ENCODE data around the gene TGM3. TPM values are rescaled to one million over a fixed set of nuclear protein-coding genes. Genes with fewer than 3 reads are reported as not detected.
"Not testable (repeated sequence)": the region's sequence is repeated elsewhere in the genome, so short reads cannot be mapped to it uniquely, and the experiment has no call there.

Gene TGM3
- total RNA-seq, result not detected
- long read RNA-seq, donor 1, result 0 reads
- long read RNA-seq, donor 2, result 0 reads

GRCh38 chr20:2295886-2296515, at the start of gene TGM3:
TGM3 (plus strand) TSS chr20:2296001; CDS start chr20:2296064, 63 bp downstream.
- no peak for DNase-seq (ENCODE audit: low spot score)
- intact Hi-C loops (cut with DNase I), result no loop called here

GRCh38 chr20:2246069-2246491, 49.7 kb upstream of the TGM3 start:
- intact Hi-C loops (cut with DNase I), result no loop called here
- DNase-seq (ENCODE audit: low spot score), result no peak

GRCh38 chr20:2248837-2249236, 47.0 kb upstream of the TGM3 start:
- intact Hi-C loops (cut with DNase I), result no loop called here
- no peak for DNase-seq (ENCODE audit: low spot score)

- intact Hi-C loops (cut with DNase I), result no loop called here
- DNase-seq (ENCODE audit: low spot score), result no peak
Observed at GRCh38 chr20:2249935-2250334, 45.9 kb upstream of the TGM3 start.

- DNase-seq (ENCODE audit: low spot score), result no peak
- intact Hi-C loops (cut with DNase I), result no loop called here
Observed at GRCh38 chr20:2252419-2252997, 43.3 kb upstream of the TGM3 start.

- intact Hi-C loops (cut with DNase I), result no loop called here
- no peak for DNase-seq (ENCODE audit: low spot score)
Observed at GRCh38 chr20:2253256-2253655, 42.5 kb upstream of the TGM3 start.

GRCh38 chr20:2254333-2254732, 41.5 kb upstream of the TGM3 start:
- intact Hi-C loops (cut with DNase I), result no loop called here
- no peak for DNase-seq (ENCODE audit: low spot score)

- intact Hi-C loops (cut with DNase I), result no loop called here
- no peak for DNase-seq (ENCODE audit: low spot score)
Observed at GRCh38 chr20:2255926-2256531, 39.8 kb upstream of the TGM3 start.

GRCh38 chr20:2259731-2260130, 36.1 kb upstream of the TGM3 start:
- intact Hi-C loops (cut with DNase I), result no loop called here
- DNase-seq (ENCODE audit: low spot score), result no peak

- intact Hi-C loops (cut with DNase I), result no loop called here
- DNase-seq (ENCODE audit: low spot score), result no peak
Observed at GRCh38 chr20:2260250-2260649, 35.6 kb upstream of the TGM3 start.

- intact Hi-C loops (cut with DNase I), result no loop called here
- no peak for DNase-seq (ENCODE audit: low spot score)
Observed at GRCh38 chr20:2261046-2261485, 34.7 kb upstream of the TGM3 start.

GRCh38 chr20:2261629-2262028, 34.2 kb upstream of the TGM3 start:
- no peak for DNase-seq (ENCODE audit: low spot score)
- intact Hi-C loops (cut with DNase I), result no loop called here

GRCh38 chr20:2264118-2264517, 31.7 kb upstream of the TGM3 start:
- DNase-seq (ENCODE audit: low spot score), result no peak
- intact Hi-C loops (cut with DNase I), result no loop called here

- DNase-seq (ENCODE audit: low spot score); intact Hi-C loops (cut with DNase I): not testable (repeated sequence)
Observed at GRCh38 chr20:2264621-2265374, 31.0 kb upstream of the TGM3 start.

GRCh38 chr20:2273634-2274302, 22.0 kb upstream of the TGM3 start:
- intact Hi-C loops (cut with DNase I), result no loop called here
- DNase-seq (ENCODE audit: low spot score), result no peak

- no peak for DNase-seq (ENCODE audit: low spot score)
- intact Hi-C loops (cut with DNase I), result no loop called here
Observed at GRCh38 chr20:2276015-2276414, 19.8 kb upstream of the TGM3 start.

- intact Hi-C loops (cut with DNase I), result no loop called here
- no peak for DNase-seq (ENCODE audit: low spot score)
Observed at GRCh38 chr20:2279253-2279779, 16.5 kb upstream of the TGM3 start.

- intact Hi-C loops (cut with DNase I), result no loop called here
Observed at GRCh38 chr20:2280082-2280481, 15.7 kb upstream of the TGM3 start.

GRCh38 chr20:2281563-2281962, 14.2 kb upstream of the TGM3 start:
- DNase-seq (ENCODE audit: low spot score), result no peak
- intact Hi-C loops (cut with DNase I), result no loop called here

More at GRCh38 chr20:2280082-2280481, 15.7 kb upstream of the TGM3 start:
- DNase-seq (ENCODE audit: low spot score), result no peak

Measured in posterior vena cava (tissue), 2 donors.